HG02973 (cell line): ENCODE measurements around the gene LRTM1.

ENCODE experiments used
- ATAC-seq: cut with Tn5 transposase; IDR thresholded peaks from one replicate; pipeline ENCODE4 v1.9.1; 2021; ENCODE audit warnings: moderate library complexity; ENCODE audit not compliant: unreplicated experiment

LRTM1 gene

GRCh38 chr3:54928046-54928770, at the start of gene LRTM1:
TSS of gene LRTM1 (minus strand) at chr3:54928059. CDS start at chr3:54927911, 148 bp downstream.
- ATAC-seq, result no peak

- no peak for ATAC-seq
Observed at GRCh38 chr3:54977439-54977838, 49.6 kb upstream of the LRTM1 start.

GRCh38 chr3:54970895-54971294, 43.0 kb upstream of the LRTM1 start:
- ATAC-seq, result no peak

- ATAC-seq, result no peak
Observed at GRCh38 chr3:54969652-54970051, 41.8 kb upstream of the LRTM1 start.

- no peak for ATAC-seq
Observed at GRCh38 chr3:54968546-54969172, 40.8 kb upstream of the LRTM1 start.

- no peak for ATAC-seq
Observed at GRCh38 chr3:54967731-54968161, 39.9 kb upstream of the LRTM1 start.

GRCh38 chr3:54966979-54967378, 39.1 kb upstream of the LRTM1 start:
- no peak for ATAC-seq

- ATAC-seq, result no peak
Observed at GRCh38 chr3:54965746-54966145, 37.9 kb upstream of the LRTM1 start.

GRCh38 chr3:54964081-54964480, 36.2 kb upstream of the LRTM1 start:
- no peak for ATAC-seq

- ATAC-seq, result no peak
Observed at GRCh38 chr3:54963641-54964040, 35.8 kb upstream of the LRTM1 start.

- no peak for ATAC-seq
Observed at GRCh38 chr3:54962200-54962599, 34.3 kb upstream of the LRTM1 start.

GRCh38 chr3:54960701-54961100, 32.8 kb upstream of the LRTM1 start:
- no peak for ATAC-seq

GRCh38 chr3:54960082-54960481, 32.2 kb upstream of the LRTM1 start:
- no peak for ATAC-seq

- ATAC-seq, result no peak
Observed at GRCh38 chr3:54957711-54958110, 29.9 kb upstream of the LRTM1 start.

- no peak for ATAC-seq
Observed at GRCh38 chr3:54955941-54956340, 28.1 kb upstream of the LRTM1 start.

- no peak for ATAC-seq
Observed at GRCh38 chr3:54955496-54955895, 27.6 kb upstream of the LRTM1 start.

- no peak for ATAC-seq
Observed at GRCh38 chr3:54954521-54954920, 26.7 kb upstream of the LRTM1 start.

- no peak for ATAC-seq
Observed at GRCh38 chr3:54954022-54954421, 26.2 kb upstream of the LRTM1 start.

GRCh38 chr3:54951405-54951804, 23.5 kb upstream of the LRTM1 start:
- ATAC-seq, result no peak

GRCh38 chr3:54950391-54951003, 22.6 kb upstream of the LRTM1 start:
- no peak for ATAC-seq

- no peak for ATAC-seq
Observed at GRCh38 chr3:54949491-54950044, 21.7 kb upstream of the LRTM1 start.
